ENCODE results near the gene MKKS. TPM values are rescaled to one million over a fixed set of nuclear protein-coding genes. Genes with fewer than 3 reads are reported as not detected.
A peak's percentile ranks its signal among the peaks of the same experiment; 100 is the strongest.

MKKS gene
- total RNA-seq, 1 experiment from 2014 or later, result 19.9 TPM

DNA sequence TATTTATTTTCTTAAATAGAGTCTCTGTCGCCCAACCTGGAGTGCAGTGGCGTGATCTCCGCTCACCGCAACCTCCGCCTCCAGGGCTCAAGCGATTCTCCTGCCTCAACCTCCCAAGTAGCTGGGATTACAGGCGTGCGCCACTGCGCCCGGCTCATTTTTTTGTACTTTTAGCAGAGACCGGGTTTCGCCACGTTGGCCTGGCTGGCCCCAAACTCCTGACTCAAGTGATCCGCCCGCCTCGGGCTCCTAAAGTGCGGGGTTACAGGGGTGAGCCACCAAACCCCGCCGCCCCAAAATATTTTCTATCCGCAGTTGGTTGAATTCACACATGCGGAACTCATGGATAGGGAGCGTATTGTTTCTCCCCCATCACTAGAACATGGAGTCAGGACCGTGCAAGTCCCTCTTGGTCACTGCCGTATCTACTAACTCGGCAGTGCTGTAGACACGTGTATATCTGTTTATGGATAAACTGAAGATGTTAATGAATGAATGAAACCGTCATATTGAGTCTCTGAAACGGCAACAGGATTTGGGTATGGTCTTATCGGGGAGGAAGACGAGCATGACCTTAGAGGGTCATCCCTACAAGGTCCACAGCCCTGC is 904 bp downstream of the MKKS start:
- Histone ChIP-seq H3K4me1 (ENCODE audit: control insufficient read depth in 1 of 2, insufficient read depth in 2 of 2, low read length in 2 of 2) (peaks cover 5 to 33% of the 10 kb centered on the region in 2 experiments), H3K9ac (ENCODE audit: low read length) (peak overlapping the region; percentile 85), H2AFZ (ENCODE audit: low read depth, low read length, poor library complexity, severe bottlenecking) (no peak overlapping the region), H4K20me1 (ENCODE audit: insufficient read depth) (no peaks in the 10 kb centered on the region), H3K27ac (ENCODE audit: low read depth, low read length) (peak overlapping the region; percentile 86), H3K4me2 (ENCODE audit: low read length) (peak overlapping the region; percentile 68), H3K9me2 (ENCODE audit: insufficient read depth) (no peaks in the 10 kb centered on the region), H3K9me3 (ENCODE audit: control insufficient read depth in 1 of 2, insufficient read depth in 1 of 2, low read depth in 1 of 2, low read length in 2 of 2) (no peaks in the 10 kb centered on the region), H3K4me3 (replicated peaks in 1 of 2; ENCODE audit: low read depth in 1 of 2, low read length in 2 of 2) (peak overlapping the region; percentile 63 to 96), H3K79me2 (ENCODE audit: insufficient read depth, low read length) (peaks cover 83% of the 10 kb centered on the region), H3K36me3 (ENCODE audit: control insufficient read depth in 1 of 2, insufficient read depth in 2 of 2, low read length in 2 of 2) (no peaks in the 10 kb centered on the region; a peak in 1 of 4 replicates), H3K27me3 (ENCODE audit: insufficient read depth, low read length) (no peaks in the 10 kb centered on the region)
- POLR2A ChIA-PET, result interaction anchor here (2.5 kb wide), 1 partner anchor 15 kb away, joined by 11 read pairs; no protein-coding TSS in a partner anchor
- no peak for TF ChIP-seq TCF7L2 (IDR thresholded peaks at IDR 0.05; ENCODE audit: borderline replicate concordance, extremely low read depth, insufficient read depth, insufficient read length)
- TF ChIP-seq, protein P1, sequence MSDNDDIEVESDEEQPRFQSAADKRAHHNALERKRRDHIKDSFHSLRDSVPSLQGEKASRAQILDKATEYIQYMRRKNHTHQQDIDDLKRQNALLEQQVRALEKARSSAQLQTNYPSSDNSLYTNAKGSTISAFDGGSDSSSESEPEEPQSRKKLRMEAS (IDR thresholded peaks at IDR 0.05), result peak; percentile 49
- 0 out of 2 replicates have a peak, but pooled peaks have one; percentile 10 for TF ChIP-seq SIN3A (IDR thresholded peaks at IDR 0.05; ENCODE audit: low read depth)
- CTCF ChIA-PET, result interaction anchor here (1.8 to 1.9 kb wide), 2 partner anchors 8 to 816 kb away, joined by 8 read pairs; no protein-coding TSS in a partner anchor
- ATAC-seq, result peak; percentile 1; the same call in 1 of the 2 replicates
- BruUV-seq (replicated peaks), result no TSS peak
- intact Hi-C loops (cut with micrococcal nuclease), result loop anchor here (10.0 kb wide), 3 partner anchors 242 to 1112 kb away; partner anchors contain the start of gene JAG1
- RAD21 ChIA-PET (ENCODE audit: low non-redundant PET in 1 of 2, low total read pairs in 2 of 2, uncharacterized antibody in 2 of 2, unreplicated experiment in 2 of 2), result interaction anchor here in 1 of 2 experiments (1.0 kb wide), 1 partner anchor 816 kb away, joined by 3 read pairs; no protein-coding TSS in a partner anchor
- DNase-seq (ENCODE audit: low read depth, low spot score), result no peak

DNA sequence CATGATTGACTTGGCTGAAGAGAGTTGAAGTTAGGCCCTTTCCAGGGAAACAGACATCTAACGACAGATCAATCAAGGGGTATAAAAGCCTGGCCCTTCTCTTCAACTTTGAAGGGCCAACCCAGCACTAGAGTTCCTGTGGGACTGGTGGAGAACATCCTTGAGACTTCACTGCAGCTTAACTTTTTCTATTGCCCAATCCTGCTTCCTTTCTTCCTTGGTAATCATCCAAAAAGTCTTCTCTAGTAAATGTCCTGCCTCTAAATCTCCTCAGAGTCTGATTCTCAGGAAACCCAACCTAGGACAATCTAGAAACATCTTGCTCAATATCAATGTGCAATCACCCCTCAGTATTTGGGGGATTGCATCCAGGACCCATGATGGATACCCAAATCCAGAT is 1.9 kb downstream of the MKKS start:
- Histone ChIP-seq H3K9ac (ENCODE audit: low read length) (no peak overlapping the region), H3K36me3 (ENCODE audit: control insufficient read depth in 1 of 2, insufficient read depth in 2 of 2, low read length in 2 of 2) (no peaks in the 10 kb centered on the region; a peak in 1 of 4 replicates), H4K20me1 (ENCODE audit: insufficient read depth) (no peaks in the 10 kb centered on the region), H3K27me3 (ENCODE audit: insufficient read depth, low read length) (no peaks in the 10 kb centered on the region), H3K4me2 (ENCODE audit: low read length) (0 out of 2 replicates have a peak overlapping the region, but pooled peaks have one; percentile 68), H2AFZ (ENCODE audit: low read depth, low read length, poor library complexity, severe bottlenecking) (no peak overlapping the region), H3K9me2 (ENCODE audit: insufficient read depth) (no peaks in the 10 kb centered on the region), H3K79me2 (ENCODE audit: insufficient read depth, low read length) (peaks cover 86% of the 10 kb centered on the region), H3K4me3 (replicated peaks in 1 of 2; ENCODE audit: low read depth in 1 of 2, low read length in 2 of 2) (no peak overlapping the region), H3K4me1 (ENCODE audit: control insufficient read depth in 1 of 2, insufficient read depth in 2 of 2, low read length in 2 of 2) (peaks cover 5 to 33% of the 10 kb centered on the region in 2 experiments), H3K27ac (ENCODE audit: low read depth, low read length) (no peak overlapping the region), H3K9me3 (ENCODE audit: control insufficient read depth in 1 of 2, insufficient read depth in 1 of 2, low read depth in 1 of 2, low read length in 2 of 2) (no peaks in the 10 kb centered on the region)
- DNase-seq (ENCODE audit: low read depth, low spot score), result no peak
- intact Hi-C loops (cut with micrococcal nuclease), result loop anchor here (10.0 kb wide), 3 partner anchors 243 to 1113 kb away; partner anchors contain the start of gene JAG1
- TSS peak; percentile 31 for BruUV-seq (replicated peaks)
- ChIA-PET POLR2A (interaction anchor here (0.6 kb wide), 1 partner anchor 185 kb away, joined by 3 read pairs; no protein-coding TSS in a partner anchor), CTCF (no interaction called here), RAD21 (ENCODE audit: low non-redundant PET in 1 of 2, low total read pairs in 2 of 2, uncharacterized antibody in 2 of 2, unreplicated experiment in 2 of 2) (no interaction called here)
- TF ChIP-seq ZFX (IDR thresholded peaks at IDR 0.05) (no peak), EZH2phosphoT487 (IDR thresholded peaks at IDR 0.05; ENCODE audit: borderline replicate concordance) (no peak), CEBPB (IDR thresholded peaks at IDR 0.05; ENCODE audit: low read depth) (no peak), ELF1 (IDR thresholded peaks at IDR 0.05; ENCODE audit: borderline replicate concordance, low read depth) (no peak), TCF7L2 (IDR thresholded peaks at IDR 0.05; ENCODE audit: borderline replicate concordance, extremely low read depth, insufficient read depth, insufficient read length) (no peak), EZH2 (IDR thresholded peaks at IDR 0.05) (no peak), CBX3 (IDR thresholded peaks at IDR 0.05; ENCODE audit: low read depth) (no peak), YY1 (IDR thresholded peaks at IDR 0.05; ENCODE audit: extremely low read depth, insufficient replicate concordance, low read depth, low read length) (no peak), SRF (IDR thresholded peaks at IDR 0.05; ENCODE audit: low read depth) (no peak), POLR2AphosphoS5 (IDR thresholded peaks at IDR 0.05; ENCODE audit: low read depth, low read length) (no peak), EGR1 (IDR thresholded peaks at IDR 0.05; ENCODE audit: low read depth) (no peak), SIN3A (IDR thresholded peaks at IDR 0.05; ENCODE audit: low read depth) (no peak)
- TF ChIP-seq, protein P2, sequence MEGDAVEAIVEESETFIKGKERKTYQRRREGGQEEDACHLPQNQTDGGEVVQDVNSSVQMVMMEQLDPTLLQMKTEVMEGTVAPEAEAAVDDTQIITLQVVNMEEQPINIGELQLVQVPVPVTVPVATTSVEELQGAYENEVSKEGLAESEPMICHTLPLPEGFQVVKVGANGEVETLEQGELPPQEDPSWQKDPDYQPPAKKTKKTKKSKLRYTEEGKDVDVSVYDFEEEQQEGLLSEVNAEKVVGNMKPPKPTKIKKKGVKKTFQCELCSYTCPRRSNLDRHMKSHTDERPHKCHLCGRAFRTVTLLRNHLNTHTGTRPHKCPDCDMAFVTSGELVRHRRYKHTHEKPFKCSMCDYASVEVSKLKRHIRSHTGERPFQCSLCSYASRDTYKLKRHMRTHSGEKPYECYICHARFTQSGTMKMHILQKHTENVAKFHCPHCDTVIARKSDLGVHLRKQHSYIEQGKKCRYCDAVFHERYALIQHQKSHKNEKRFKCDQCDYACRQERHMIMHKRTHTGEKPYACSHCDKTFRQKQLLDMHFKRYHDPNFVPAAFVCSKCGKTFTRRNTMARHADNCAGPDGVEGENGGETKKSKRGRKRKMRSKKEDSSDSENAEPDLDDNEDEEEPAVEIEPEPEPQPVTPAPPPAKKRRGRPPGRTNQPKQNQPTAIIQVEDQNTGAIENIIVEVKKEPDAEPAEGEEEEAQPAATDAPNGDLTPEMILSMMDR (IDR thresholded peaks at IDR 0.05 in 2 of 3, conservative IDR thresholded peaks at IDR 0.05 in 1 of 3; ENCODE audit: borderline replicate concordance in 1 of 3, insufficient read depth in 1 of 3, low read depth in 2 of 3, low read length in 2 of 3), result no peak
- no peak for ATAC-seq

Measured in HCT116 (cell line).